Nephron (organoid): ENCODE measurements around the gene RFPL3.
"Not testable (repeated sequence)": the region's sequence is repeated elsewhere in the genome, so short reads cannot be mapped to it uniquely, and the experiment has no call there.

Experiments
- H3K27ac Mint-ChIP-seq, 3 experiments: 2 replicates each; pipeline ENCODE4 v1.8.0; 2020; ENCODE audit warnings: mixed read lengths in 3 of 3, mild to moderate bottlenecking in 2 of 3, moderate library complexity in 1 of 3
- H3K27me3 Mint-ChIP-seq: 2 replicates; pipeline ENCODE4 v1.8.0; 2021; ENCODE audit warnings: low read depth, mild to moderate bottlenecking, moderate library complexity, mixed read lengths
- H3K36me3 Mint-ChIP-seq: 2 replicates; pipeline ENCODE4 v1.8.0; 2020; ENCODE audit warnings: low read depth, mixed read lengths
- H3K4me1 Mint-ChIP-seq: 2 replicates; pipeline ENCODE4 v1.8.0; 2020; ENCODE audit warnings: mixed read lengths
- H3K4me3 Mint-ChIP-seq, 3 experiments: 2 replicates each; pipeline ENCODE4 v1.8.0; 2020; ENCODE audit warnings: mild to moderate bottlenecking in 3 of 3, mixed read lengths in 3 of 3, moderate library complexity in 2 of 3
- H3K9me3 Mint-ChIP-seq: 2 replicates; pipeline ENCODE4 v1.8.0; 2020; ENCODE audit warnings: mixed read lengths
- TF ChIP-seq, protein P1 (sequence below), 3 experiments: fragments of 200-600 bp; sonication (generic); IDR thresholded peaks; one replicate each; pipeline ENCODE4 v1.5.0; 2021; ENCODE audit warnings: antibody characterized with exemption in 3 of 3; ENCODE audit not compliant: unreplicated experiment in 3 of 3

RFPL3 gene

GRCh38 chr22:32357567-32357966 is at the start of gene RFPL3:
RFPL3 (plus strand) TSS chr22:32357867; CDS start chr22:32358072, 205 bp downstream.
- not testable (repeated sequence) for H3K4me3 Mint-ChIP-seq, H3K9me3 Mint-ChIP-seq, H3K4me1 Mint-ChIP-seq, H3K36me3 Mint-ChIP-seq, H3K27ac Mint-ChIP-seq, H3K27me3 Mint-ChIP-seq

DNA sequence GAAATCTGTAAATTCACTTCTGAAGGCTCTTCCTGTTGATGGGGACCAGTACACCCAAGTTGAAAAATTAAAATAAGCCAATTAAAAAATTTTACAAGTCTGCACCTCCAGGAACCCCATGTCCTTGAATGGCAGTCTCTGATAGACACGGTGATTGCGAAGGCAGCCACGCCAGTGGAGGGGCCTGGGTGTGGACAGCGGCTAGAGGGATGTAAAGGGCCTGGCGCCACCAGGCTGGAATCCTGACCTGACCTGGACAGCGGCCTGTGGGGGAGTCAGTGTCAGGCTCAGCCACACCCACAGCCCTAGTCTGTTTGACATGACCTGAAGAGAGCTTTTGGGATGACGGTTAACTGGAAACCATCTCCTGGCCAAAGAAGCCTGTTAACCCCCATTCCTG is 49.5 kb upstream of the RFPL3 start:
- Mint-ChIP-seq H3K4me1 (peaks cover 10% of the 10 kb centered on the region), H3K27ac (no peak overlapping the region), H3K9me3 (peaks cover 3% of the 10 kb centered on the region), H3K4me3 (no peak overlapping the region), H3K27me3 (peaks cover 3% of the 10 kb centered on the region), H3K36me3 (no peaks in the 10 kb centered on the region)
- TF ChIP-seq, protein P1, sequence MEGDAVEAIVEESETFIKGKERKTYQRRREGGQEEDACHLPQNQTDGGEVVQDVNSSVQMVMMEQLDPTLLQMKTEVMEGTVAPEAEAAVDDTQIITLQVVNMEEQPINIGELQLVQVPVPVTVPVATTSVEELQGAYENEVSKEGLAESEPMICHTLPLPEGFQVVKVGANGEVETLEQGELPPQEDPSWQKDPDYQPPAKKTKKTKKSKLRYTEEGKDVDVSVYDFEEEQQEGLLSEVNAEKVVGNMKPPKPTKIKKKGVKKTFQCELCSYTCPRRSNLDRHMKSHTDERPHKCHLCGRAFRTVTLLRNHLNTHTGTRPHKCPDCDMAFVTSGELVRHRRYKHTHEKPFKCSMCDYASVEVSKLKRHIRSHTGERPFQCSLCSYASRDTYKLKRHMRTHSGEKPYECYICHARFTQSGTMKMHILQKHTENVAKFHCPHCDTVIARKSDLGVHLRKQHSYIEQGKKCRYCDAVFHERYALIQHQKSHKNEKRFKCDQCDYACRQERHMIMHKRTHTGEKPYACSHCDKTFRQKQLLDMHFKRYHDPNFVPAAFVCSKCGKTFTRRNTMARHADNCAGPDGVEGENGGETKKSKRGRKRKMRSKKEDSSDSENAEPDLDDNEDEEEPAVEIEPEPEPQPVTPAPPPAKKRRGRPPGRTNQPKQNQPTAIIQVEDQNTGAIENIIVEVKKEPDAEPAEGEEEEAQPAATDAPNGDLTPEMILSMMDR (IDR thresholded peaks at IDR 0.05; ENCODE audit: unreplicated experiment in 3 of 3) = no peak

DNA sequence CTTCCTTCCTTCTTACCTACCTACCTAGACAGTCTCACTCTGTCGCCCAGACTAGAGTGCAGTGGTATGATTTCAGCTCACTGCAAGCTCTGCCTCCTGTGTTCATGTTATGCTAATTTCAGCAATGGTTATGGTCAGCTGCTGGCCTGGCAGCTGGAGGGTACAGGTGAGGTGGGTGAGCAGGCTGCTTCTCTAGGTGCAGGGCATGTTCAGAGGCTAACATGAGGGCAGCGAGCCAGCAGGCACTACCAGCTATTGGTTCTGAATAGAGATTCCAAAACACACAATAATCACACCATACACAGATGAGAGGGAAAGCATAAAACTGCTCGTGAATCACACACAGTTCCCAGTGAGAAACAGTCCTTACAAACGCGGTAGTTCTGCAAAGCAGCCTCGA is 48.7 kb upstream of the RFPL3 start:
- Mint-ChIP-seq H3K4me1 (peaks cover 10% of the 10 kb centered on the region), H3K9me3 (peaks cover 3% of the 10 kb centered on the region), H3K36me3 (no peaks in the 10 kb centered on the region), H3K27me3 (peaks cover 6% of the 10 kb centered on the region), H3K27ac (no peak overlapping the region), H3K4me3 (no peak overlapping the region)
- TF ChIP-seq, protein P1 (IDR thresholded peaks at IDR 0.05; ENCODE audit: unreplicated experiment in 3 of 3) = no peak

DNA sequence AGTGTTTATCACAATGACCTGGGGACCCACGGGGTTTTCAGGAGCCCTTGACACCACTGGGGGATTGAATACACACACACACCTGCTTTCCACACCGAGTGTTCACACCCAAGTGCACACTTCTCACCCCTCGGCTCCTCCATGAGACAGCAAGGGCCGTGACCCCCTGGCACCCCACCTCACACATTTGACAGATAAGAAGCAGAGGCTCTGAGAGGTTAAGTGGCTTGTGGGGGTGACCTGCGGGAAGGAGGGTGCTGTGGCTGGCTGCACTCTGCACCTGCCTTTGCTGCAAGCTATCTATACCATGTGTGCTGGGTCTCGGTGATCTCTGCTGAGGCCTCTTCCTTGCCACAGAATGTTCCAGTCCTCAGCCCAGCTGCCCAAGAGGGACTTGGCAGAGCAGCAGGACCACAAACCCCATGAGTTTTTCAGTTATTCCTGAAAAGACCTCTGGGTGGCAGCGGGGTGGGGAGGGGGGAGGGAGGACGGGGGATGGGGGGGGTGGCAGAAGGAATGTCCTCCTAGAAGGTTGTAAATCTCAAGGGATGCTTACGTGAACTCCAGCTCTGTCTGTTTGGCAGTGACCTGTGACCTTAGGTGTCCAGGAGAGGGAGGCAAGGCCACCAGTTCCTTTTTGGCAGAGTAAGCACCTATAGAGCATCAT is 47.9 kb upstream of the RFPL3 start:
- H3K4me3 Mint-ChIP-seq = no peak overlapping the region
- TF ChIP-seq, protein P1 (IDR thresholded peaks at IDR 0.05; ENCODE audit: unreplicated experiment in 3 of 3) = no peak
- no peaks in the 10 kb centered on the region for H3K36me3 Mint-ChIP-seq
- peaks cover 6% of the 10 kb centered on the region for H3K27me3 Mint-ChIP-seq
- peaks cover 3% of the 10 kb centered on the region for H3K9me3 Mint-ChIP-seq
- peaks cover 6% of the 10 kb centered on the region for H3K4me1 Mint-ChIP-seq
- no peak overlapping the region for H3K27ac Mint-ChIP-seq

- Mint-ChIP-seq H3K36me3 (no peaks in the 10 kb centered on the region), H3K27ac (no peak overlapping the region), H3K27me3 (peaks cover 10% of the 10 kb centered on the region)
Observed at GRCh38 chr22:32310777-32311176, 46.9 kb upstream of the RFPL3 start.

DNA sequence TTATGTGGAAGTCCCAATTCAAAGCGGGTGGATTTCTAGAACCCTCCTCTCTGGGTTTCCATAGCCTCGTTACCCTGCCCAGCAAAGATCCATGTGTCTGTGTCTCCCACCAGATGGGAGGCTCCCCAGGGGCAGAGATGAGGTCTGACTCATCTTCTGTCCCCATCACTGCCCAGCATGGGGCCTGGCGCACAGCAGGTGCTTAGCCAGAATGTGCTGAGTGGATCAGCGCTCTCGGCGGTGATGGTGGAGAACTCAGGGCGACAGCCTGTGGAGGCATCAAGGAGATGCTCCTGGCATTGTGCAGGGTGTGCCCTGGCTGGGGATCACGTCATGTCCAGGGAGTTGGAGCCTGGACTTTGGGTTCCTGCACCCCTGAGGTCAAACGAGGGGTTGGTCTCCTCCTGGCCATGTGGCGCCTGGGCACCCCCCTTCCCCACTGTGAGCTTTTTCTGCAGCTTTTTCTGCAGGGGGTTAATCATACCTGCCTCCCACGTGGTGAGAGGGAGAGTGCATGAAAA is 46.1 kb upstream of the RFPL3 start:
- no peak overlapping the region for H3K4me3 Mint-ChIP-seq
- no peaks in the 10 kb centered on the region for H3K4me1 Mint-ChIP-seq
- H3K27ac Mint-ChIP-seq = no peak overlapping the region
- TF ChIP-seq, protein P1 (IDR thresholded peaks at IDR 0.05; ENCODE audit: unreplicated experiment in 3 of 3) = no peak
- H3K36me3 Mint-ChIP-seq = no peaks in the 10 kb centered on the region
- H3K9me3 Mint-ChIP-seq = peaks cover 3% of the 10 kb centered on the region
- H3K27me3 Mint-ChIP-seq = peaks cover 8% of the 10 kb centered on the region

More at GRCh38 chr22:32310777-32311176, 46.9 kb upstream of the RFPL3 start:
- Mint-ChIP-seq H3K9me3 (peaks cover 3% of the 10 kb centered on the region), H3K4me3 (no peak overlapping the region), H3K4me1 (no peaks in the 10 kb centered on the region)
- TF ChIP-seq, protein P1 (IDR thresholded peaks at IDR 0.05; ENCODE audit: unreplicated experiment in 3 of 3) = no peak
